HCT116 (cell line): ENCODE data around the gene ST6GALNAC4.

Experiments
- CEBPB ChIP-seq: IDR thresholded peaks from 2 replicates; pipeline ENCODE4 v1.6.1; 2012; ENCODE audit warnings: low read depth
- CTCF ChIP-seq, 3 experiments: fragments of 200-600 bp in 1 of 3; sonication (generic) in 1 of 3; IDR thresholded peaks in 2 of 3; conservative IDR thresholded peaks in 1 of 3; 2 replicates each; pipeline ENCODE4 v1.5.1; 2012 to 2017; ENCODE audit warnings: low read depth in 2 of 3, low read length in 2 of 3, antibody characterized with exemption in 1 of 3, borderline replicate concordance in 1 of 3, control low read depth in 1 of 3, mild to moderate bottlenecking in 1 of 3, mixed read lengths in 1 of 3, mixed run types in 1 of 3, moderate library complexity in 1 of 3; ENCODE audit not compliant: insufficient read depth in 1 of 3
- EZH2 ChIP-seq: fragments of 200-600 bp; sonication (generic); IDR thresholded peaks from 2 replicates; pipeline ENCODE4 v1.6.1; 2017; ENCODE audit warnings: antibody characterized with exemption, mixed run types
- FOSL1 ChIP-seq: IDR thresholded peaks from 2 replicates; pipeline ENCODE4 v1.6.1; 2012; ENCODE audit warnings: low read depth
- POLR2A ChIP-seq: IDR thresholded peaks from 2 replicates; pipeline ENCODE4 v1.7.0; 2011; ENCODE audit warnings: borderline replicate concordance; ENCODE audit not compliant: insufficient read depth, insufficient read length; ENCODE audit errors: extremely low read depth
- POLR2AphosphoS5 ChIP-seq: IDR thresholded peaks from 2 replicates; pipeline ENCODE4 v1.6.1; 2011; ENCODE audit warnings: mild to moderate bottlenecking, low read depth, low read length, moderate library complexity
- REST ChIP-seq: IDR thresholded peaks from 2 replicates; pipeline ENCODE4 v1.6.1; 2012; ENCODE audit warnings: low read depth
- SIN3A ChIP-seq: IDR thresholded peaks from 2 replicates; pipeline ENCODE4 v1.6.1; 2012; ENCODE audit warnings: low read depth
- SP1 ChIP-seq: IDR thresholded peaks from 2 replicates; pipeline ENCODE4 v1.6.1; 2012; ENCODE audit warnings: low read depth
- TCF7L2 ChIP-seq: IDR thresholded peaks from 2 replicates; pipeline ENCODE4 v1.7.0; 2011; ENCODE audit warnings: borderline replicate concordance, inconsistent platforms; ENCODE audit not compliant: insufficient read depth, insufficient read length; ENCODE audit errors: extremely low read depth

GRCh38 chr9:127878001-127878651 is 38.7 kb downstream of the ST6GALNAC4 start:
- TF ChIP-seq CEBPB, result no peak
- TF ChIP-seq CTCF (IDR thresholded peaks at IDR 0.05 in 2 of 3, conservative IDR thresholded peaks at IDR 0.05 in 1 of 3; ENCODE audit: borderline replicate concordance in 1 of 3, insufficient read depth in 1 of 3, low read depth in 2 of 3, low read length in 2 of 3), result no peak
- no peak for TF ChIP-seq POLR2A
- no peak for TF ChIP-seq SIN3A
- TF ChIP-seq POLR2AphosphoS5, result no peak
- no peak for TF ChIP-seq EZH2
- no peak for TF ChIP-seq TCF7L2
- TF ChIP-seq REST, result no peak
- no peak for TF ChIP-seq SP1
- TF ChIP-seq FOSL1, result no peak
